GOT3 (cell line): ENCODE results near the gene FEV.

Experiments
- DNase-seq: peaks from one replicate; lab custom pipeline; 2025; ENCODE audit warnings: mixed read lengths; lab: John Stamatoyannopoulos, UW

FEV gene

DNA sequence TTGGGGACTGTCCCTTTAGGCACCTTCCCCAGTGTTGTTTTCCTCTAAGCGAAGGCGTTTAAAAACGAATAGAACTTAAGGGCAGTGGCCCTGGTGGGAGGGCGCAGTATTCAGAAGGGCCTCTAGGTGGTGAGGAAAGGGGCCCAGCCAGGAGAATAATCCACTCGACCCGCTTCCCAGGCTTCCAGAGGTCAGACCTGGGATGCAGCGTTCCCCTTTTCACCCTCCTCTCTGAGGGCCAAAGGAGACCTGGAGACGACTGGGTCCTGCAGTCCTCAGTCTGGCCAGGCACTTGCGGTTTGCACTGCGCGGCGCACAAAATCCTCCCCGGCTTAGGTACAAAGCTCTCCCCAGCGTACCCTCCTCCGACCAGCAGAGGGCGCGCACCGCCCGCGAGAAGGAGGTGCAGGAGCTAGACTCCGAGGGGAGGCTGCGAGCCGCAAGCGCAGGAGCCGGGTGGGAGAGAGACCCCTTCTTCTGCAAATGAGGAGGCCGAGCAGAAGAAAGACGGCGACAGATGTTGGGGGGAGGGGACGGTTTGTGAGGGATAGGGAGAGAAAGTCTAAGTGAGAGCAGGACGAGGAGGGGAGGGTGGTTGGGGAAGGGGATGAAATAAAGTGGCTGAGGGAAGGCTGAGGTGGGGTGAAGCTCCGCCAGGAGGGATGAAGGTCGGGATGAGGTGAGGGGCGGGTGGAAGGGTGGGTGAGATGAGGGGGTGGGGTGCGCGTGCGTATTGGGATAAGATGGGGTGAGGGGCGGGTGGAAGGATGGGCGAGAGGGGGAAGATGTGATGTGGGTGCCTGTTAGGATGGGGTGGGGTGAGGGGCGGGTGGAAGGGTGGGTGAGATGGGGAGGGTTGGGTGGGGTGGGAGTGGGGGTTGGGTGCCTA, 4.9 kb downstream of the FEV start:
- DNase-seq: no peak

DNA sequence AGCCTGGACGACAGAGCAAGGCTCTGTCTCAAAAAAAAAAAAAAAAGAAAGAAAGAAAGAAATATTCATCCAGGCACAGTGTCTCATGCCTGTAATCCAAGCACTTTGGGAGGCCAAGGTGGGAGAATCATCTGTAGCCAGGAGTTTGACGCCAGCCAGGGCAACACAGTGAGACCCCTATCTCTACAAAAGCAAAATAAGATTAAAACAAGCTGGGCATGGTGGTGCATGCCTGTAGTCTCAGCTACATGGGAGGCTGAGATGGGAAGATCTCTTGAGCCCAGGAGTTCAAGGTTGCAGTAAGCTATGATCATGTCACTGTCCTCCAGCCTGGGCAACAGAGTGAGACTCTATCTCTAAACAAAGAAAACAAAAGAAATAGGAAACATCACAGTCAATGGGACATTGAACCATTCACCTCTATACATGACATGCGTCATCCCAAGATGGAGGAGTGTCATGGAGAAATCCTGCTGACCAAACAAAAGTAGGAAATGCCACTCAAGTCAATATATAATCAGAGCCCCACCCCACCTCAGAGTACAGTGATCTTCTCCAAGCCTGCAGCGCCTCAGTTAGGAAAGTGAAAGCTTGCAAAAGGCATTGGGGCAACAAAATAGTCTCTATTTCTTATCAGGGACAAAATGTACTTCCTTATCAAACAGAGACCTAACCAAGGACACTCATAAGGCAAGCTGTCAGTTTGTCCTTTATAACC, 9.8 kb downstream of the FEV start:
- no peak for DNase-seq

DNA sequence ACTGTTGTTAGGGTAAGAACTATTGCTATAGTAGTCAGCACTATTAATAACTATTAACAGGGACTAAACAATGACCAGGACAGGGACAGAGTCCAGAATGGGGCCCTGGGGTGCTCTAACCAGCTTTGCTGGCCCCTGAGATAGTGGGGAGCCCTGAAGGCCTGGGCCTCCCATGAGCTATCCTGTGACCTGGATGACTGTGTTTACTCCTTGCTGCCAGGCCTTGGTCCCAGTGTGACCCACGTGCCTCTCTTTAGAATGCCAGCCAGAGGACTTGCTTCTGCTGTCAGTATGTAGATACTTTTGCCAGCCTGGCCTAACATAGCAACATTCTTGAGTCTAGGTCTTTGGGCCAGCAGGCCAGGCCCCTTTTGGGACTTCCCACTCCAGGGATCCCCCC, 14.1 kb downstream of the FEV start:
- no peak for DNase-seq

DNA sequence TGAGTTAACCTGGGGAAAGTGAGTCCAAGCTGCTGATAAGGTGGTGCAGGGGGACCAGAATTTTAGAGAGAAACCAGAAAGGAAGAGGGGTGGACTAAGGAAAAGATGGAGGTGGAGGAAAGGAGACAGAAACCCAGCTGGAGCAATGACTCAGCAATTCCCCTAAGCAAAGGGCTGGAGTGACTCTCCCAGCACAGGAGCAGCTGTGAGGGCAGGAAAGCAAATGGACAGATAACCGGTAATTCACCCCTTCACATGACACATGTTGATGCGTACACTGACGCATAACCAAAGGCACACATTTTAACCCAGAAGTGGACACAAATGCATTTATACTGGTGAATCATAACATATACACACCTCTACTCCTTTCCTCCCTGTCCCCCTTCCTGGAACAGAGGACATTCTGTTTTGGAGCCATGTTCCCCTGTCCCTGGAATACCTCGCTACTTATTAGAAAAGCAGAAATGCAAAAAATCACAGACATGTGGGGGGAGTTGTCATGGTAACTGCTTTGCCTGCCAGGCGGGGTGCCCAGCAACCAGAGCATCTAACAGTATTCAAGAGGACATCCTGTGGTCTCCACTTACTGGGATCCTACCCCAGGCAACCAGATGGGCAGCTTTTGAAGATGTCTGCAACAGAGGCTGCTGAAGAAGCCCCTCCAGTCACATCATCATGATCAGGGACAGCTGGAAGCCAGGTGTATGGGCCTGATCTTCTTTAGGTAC, 20.8 kb downstream of the FEV start:
- DNase-seq: no peak

DNA sequence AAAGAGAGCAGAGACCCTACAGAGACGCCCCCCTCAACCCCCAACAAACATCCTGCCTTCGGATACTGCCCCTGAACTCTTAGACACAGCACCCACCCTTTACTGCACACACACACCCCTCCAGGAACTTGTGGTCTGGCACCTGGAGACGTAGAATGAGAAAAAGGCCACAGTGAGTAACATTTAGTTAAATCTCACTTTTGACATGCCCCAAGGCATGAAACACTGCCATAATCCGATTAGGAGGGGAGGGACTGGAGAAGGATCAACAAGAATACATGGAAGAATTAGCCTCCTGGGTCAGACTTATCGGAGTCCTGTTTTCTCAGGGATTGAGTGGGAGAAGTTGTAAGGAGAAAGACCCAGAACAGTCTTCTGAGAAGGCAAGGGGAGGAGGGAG, 21.4 kb downstream of the FEV start:
- DNase-seq: no peak

DNA sequence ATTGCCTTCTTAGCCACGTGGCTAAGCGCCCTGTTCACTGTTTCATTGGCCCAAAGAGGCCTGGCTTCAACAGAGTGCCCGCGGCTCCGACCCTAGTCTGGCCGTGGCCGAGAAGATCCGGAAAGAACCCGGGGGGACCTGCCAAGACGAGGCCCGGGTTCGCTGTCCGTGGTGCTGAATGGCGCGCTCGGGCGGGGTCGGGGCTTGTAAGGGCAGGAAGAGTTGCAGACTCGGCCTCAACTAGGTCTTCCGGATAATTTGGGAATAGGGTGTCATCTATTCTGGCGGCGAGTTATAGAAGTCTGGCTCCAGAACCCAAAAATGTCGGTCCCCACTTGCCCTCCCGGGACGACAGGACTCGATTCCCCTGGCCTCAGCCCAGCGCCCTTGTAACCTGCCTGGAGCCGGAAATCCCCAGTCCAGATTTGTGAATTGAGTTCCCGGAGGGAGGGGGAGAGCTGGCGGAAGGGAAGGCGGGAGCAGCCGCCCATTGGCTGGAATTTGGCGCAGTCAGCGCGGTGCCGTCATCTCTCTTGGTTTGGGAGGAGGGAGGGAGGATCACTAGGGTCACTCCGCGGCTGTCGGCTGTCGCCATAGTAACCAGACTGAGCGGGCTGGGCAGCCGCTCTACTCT, 22.0 kb downstream of the FEV start:
- no peak for DNase-seq

DNA sequence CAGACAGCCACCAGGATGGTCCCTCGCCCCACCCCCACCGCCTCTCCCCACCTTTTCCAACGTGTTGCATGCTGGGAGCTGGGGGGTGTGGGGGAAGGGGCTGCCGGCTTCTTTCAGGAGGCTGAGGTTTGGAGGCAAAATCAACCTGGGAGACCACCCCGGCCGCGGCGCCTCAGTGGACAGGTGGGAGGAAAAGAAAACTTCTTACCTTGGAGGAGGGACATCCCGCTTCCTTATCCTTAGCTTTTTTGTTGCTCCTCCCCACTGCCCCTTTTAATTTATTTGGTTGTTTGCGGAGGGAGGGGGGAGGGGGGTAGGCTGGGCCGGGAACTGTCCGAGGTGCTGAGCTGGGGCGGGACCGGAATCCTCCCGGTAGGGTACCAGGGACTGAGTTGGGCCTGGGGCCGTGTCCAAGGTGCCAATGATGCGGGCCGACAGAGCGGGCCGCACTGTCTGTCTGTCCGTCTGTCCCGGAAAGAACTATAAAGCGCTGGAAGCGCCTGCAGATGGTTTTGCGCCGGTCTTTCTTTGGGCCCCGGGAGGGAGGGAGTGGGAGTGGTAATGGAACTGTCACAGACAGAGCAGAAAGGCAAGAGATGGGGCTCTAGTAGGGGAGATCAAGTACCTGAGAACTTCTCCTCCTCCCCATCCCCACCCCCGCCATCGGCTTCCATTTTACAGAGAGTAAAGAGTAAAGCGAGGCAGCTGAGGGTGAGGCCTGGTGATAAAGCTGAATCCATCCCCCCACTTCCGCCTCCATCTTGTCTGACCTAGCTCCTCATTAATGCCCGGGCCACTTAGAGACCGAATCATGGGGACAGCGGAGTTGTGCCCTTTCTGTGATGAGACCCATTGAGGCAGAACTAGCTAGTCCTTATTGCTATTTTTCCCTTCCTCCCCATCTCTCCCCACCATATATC, 23.1 kb downstream of the FEV start:
- no peak for DNase-seq

DNA sequence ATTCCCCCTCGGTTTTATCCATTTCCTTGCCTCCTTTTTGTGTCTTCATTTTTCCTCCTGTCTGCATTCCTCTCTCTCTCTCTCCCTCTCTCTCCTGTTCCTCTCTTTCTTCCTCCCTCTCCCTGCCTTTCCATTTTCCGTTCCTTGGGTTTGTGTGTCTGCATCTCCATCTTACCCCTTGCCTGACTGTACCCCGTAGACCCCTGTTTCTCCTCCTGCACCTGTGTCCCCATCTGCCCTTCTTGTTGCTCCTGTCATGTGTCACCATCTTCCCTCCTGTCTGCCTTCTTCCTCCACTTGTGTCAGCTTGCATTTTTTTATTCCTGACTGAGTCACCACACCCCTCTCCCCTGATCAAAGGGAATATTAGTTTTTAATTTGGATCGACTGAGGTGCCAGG, 23.8 kb downstream of the FEV start:
- DNase-seq: no peak

DNA sequence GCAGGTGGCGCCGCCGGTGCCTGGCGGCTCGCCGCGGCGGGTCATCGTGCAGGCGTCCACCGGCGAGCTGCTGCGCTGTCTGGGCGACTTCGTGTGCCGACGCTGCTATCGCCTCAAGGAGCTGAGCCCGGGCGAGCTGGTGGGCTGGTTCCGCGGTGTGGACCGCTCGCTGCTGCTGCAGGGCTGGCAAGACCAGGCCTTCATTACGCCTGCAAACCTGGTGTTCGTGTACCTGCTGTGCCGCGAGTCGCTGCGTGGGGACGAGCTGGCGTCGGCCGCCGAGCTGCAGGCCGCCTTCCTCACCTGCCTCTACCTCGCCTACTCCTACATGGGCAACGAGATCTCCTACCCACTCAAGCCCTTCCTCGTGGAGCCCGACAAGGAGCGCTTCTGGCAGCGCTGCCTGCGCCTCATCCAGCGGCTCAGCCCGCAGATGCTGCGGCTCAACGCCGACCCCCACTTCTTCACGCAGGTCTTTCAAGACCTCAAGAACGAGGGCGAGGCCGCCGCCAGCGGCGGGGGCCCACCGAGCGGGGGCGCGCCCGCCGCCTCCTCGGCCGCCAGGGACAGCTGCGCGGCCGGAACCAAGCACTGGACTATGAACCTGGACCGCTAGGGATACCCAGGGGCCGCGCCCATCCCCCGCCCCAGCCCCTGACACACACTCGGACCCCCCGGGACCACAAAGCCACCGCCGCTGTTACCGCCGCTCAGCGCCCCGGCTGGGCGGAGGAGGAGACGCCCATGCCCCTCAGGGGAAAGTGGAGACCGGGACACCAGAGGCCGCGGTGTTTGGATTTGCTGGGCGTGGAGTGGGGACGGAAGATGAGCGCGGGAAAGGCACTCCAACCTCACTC, 24.4 kb downstream of the FEV start:
- DNase-seq: no peak

DNA sequence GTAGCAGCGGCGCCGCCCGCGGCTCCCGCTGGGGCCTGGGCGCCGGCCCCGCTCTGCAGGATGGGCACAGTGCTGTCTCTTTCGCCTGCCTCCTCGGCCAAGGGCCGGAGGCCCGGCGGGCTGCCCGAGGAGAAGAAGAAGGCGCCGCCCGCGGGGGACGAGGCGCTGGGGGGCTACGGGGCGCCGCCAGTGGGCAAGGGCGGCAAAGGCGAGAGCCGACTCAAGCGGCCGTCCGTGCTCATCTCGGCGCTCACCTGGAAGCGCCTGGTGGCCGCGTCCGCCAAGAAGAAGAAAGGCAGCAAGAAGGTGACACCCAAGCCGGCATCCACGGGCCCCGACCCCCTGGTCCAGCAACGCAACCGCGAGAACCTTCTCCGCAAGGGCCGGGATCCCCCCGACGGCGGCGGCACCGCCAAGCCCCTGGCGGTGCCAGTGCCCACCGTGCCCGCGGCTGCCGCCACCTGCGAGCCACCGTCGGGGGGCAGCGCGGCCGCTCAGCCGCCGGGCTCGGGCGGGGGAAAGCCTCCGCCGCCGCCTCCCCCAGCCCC, 25.1 kb downstream of the FEV start:
- DNase-seq: no peak

DNA sequence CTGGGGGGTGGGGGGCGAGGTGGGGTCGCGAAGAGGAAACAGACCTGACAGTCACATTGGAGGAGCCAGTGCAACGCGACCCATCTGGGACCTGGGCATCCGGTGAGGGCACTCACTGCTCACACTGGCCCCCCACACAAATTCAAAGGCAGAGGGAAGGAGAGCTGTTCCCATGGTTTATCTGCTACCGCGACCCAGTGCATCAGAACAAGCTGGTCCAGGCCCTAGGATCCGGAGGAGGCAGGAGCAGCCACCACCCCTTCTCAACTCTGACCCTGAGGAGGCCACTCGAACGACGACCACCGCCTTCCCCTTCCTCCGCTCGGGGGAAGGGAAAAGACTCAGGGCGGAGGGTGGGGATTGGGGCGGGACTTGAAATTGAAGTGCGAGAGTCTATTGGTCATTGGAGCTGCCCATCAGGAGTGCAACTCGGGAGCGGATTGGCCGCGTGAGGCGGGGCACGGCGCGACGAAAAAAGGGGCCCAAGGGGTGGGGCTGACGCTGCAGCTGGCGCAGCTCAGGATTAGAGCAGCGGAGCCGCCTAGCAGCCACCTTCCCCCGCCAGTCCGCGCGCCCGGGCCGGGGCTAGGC, 25.7 kb downstream of the FEV start, which contains the start of gene CDK5R2:
Gene CDK5R2, plus strand, starts transcription at position 526 of the 591 bp plus-strand sequence. CDS start 155 bp downstream, outside the sequence.
- no peak for DNase-seq

DNA sequence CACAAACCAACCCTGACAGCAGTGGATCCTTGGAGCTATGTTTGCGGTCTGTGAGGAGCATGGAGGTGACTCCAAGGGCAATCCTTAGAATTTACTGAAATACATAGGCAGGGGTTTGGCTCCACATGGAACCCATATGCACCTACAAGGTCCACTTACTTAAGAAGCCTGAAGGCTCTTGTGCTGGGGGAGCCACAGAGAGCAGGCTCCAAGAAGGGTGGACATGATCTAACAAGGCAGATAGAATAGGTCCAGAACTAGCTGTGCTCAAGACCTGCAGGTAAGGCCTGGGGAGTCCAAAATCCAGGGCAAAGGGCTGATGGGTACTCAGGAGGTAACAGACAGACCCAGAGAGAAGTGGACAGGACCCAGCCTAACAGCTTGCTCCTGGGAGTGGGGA, 26.7 kb downstream of the FEV start:
- no peak for DNase-seq

DNA sequence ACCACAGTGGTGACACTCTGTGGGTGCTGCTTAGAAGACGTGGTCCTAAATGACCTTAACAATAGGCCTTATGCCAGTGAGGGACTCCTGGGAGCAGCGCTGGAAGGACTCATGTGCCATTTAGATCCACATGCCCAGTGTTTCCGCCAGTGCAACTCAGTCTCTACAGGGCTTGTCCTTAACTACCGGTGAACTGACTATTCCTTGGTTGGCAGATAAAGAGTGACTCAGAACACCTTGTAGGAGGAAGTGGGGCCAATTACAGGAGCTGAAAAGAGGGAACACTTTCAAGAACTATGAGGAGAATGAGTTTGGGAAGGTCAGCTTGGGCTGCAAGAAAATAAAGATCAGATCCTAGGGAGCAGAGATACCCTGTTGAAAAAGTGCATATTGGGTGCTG, 27.3 kb downstream of the FEV start:
- DNase-seq: no peak

DNA sequence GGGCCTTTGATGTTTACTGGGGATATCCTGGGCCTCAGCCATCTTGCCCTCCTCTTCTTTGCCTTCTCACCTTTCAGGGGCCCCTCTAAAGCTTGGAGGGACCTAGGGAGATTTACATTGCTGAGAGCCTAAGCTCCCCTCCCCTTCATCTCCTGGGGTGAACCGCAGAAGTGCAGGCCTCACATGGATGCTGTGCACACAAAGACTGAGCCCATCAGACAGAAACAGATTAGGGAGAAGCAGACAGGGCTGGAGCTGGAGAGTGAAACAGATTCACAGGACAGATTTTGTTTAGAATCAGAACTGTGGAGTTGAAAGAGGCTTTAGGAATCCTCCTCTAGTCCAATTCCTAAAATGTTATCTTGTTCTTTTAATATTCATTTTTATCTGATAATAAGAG, 28.9 kb downstream of the FEV start:
- DNase-seq: no peak

DNA sequence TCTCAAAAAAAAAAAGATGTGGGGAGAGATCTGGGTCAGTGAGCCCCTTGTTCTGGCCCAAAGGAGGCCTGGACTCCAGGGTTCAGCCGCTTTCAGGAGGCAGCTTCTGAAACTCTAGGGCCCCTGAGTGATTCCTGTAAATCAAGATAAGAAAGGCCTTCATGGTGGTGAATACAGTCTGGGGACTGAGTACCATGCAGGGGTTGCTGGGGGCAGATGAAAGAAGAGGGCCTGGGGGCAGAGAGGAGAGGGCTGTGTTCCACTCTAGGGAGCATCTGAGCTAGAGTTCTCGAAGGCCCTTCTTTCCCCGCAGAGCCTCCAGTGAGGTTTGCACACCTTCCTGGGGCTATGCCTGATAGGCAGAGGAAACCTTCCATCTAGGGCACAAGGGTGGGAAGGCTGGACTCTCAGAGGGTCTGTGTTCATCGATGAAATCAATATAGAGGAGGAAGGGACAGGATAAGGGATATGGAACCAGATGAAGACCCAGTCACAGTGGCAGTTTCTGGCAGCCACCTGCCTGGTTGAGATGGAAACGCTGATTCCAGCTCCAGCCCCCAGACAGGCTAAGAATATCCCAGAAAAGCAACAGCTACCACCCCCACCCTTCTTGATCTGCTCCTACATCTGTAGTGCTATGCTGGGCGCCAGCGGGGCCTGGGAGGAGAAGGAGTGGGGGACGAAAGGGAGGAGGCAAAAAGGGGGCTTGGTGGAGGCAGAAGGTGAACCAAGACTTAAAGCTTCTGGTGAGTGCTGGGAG, 30.3 kb downstream of the FEV start:
- no peak for DNase-seq

DNA sequence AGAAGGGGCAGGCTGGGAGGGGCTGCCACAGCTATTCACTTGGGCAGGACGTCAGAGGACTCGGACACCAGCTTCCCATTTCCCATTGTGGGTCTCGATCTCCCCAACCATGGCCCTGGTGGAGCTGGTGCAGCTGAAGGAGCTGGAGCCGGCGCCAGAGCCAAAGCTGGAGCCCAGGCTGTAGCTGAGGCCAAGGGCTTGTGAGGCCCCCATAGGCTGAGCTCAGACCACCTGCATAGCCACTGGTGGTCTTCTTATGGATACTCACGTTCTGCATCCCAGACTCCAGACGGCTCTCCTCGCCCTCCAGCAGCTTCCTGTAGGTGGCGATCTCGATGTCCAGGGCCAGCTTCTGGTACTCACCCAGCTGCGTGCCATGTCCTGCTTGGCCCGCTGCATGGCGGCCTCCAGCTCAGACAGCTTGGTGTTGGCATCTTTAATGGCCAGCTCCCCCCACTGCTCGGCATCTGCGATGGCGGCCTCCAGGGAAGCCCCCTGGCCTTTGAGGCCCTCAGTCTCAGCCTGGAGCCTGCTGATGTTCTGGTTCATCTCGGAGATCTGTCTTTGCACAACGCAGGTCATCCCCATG, 31.5 kb downstream of the FEV start:
- DNase-seq: no peak

DNA sequence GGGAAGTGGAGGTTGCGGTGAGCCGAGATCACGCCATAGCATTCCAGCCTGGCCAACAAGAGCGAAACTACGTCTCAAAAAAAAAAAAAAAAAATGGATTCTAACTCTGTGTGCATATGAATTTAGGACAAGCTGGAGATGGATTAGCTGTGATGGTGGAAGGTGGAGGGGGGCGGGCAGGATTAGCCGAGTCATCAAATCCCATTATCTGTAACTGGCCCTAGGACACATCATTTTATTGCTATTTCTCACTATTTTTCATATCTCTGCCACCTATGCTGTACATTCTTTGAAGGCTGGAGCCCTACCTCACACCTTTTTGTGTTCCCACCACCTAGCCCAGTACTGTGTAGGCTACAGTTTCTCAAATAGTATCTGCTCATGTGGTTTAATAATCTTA, 32.8 kb downstream of the FEV start:
- no peak for DNase-seq

DNA sequence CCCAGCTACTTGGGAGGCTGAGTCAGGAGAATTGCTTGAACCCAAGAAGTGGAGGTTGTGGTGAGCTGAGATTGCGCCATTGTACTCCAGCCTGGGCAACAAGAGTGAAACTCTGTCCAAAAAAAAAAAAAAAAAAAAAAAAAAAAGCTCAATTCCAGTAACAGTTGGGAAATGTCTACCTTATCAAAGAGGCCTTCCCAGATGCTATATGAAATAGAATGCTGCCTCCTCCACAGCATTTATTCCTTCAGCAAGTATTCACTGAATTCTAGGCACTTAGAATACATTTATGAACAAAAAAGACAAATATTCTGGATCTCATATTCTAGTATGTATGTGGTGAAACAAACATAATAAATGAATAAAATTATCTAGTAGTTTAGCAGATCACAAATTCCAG, 38.4 kb downstream of the FEV start:
- DNase-seq: no peak
